GM12878 (cell line): ENCODE measurements around the gene GALNTL6.

ENCODE experiments used
- CREB1 ChIP-seq: IDR thresholded peaks from 2 replicates; pipeline ENCODE4 v1.6.1; 2012; ENCODE audit warnings: low read depth, mild to moderate bottlenecking, inconsistent platforms
- CTCF ChIP-seq, 3 experiments: IDR thresholded peaks in 2 of 3; conservative IDR thresholded peaks in 1 of 3; 2 replicates each; pipeline ENCODE4 v1.5.1; 2011; ENCODE audit warnings: low read depth in 3 of 3, low read length in 3 of 3, mild to moderate bottlenecking in 3 of 3, control low read depth in 2 of 3, moderate library complexity in 2 of 3, inconsistent platforms in 1 of 3, mixed read lengths in 1 of 3; ENCODE audit not compliant: control insufficient read depth in 2 of 3, insufficient read depth in 1 of 3; ENCODE audit errors: extremely low read depth in 1 of 3
- JUND ChIP-seq: IDR thresholded peaks from 2 replicates; pipeline ENCODE4 v1.6.1; 2012; ENCODE audit warnings: low read depth, mild to moderate bottlenecking, low read length, improper control_type of control experiment, moderate library complexity
- POLR2A ChIP-seq: IDR thresholded peaks from 2 replicates; pipeline ENCODE4 v1.6.1; 2011; ENCODE audit warnings: low read depth, mild to moderate bottlenecking, low read length

GRCh38 chr4:172124656-172125308 is 311.6 kb downstream of the GALNTL6 start:
- TF ChIP-seq JUND: no peak
- no peak for TF ChIP-seq CTCF (IDR thresholded peaks at IDR 0.05 in 2 of 3, conservative IDR thresholded peaks at IDR 0.05 in 1 of 3; ENCODE audit: control insufficient read depth in 2 of 3, extremely low read depth in 1 of 3, insufficient read depth in 1 of 3, low read depth in 3 of 3, low read length in 3 of 3)
- no peak for TF ChIP-seq POLR2A
- no peak for TF ChIP-seq CREB1
